ENCODE data around the gene SPAG16. TPM values are rescaled to one million over a fixed set of nuclear protein-coding genes. Genes with fewer than 3 reads are reported as not detected.

The SPAG16 gene
- total RNA-seq, 1 experiment from 2014 or later, result 16.0 TPM

DNA sequence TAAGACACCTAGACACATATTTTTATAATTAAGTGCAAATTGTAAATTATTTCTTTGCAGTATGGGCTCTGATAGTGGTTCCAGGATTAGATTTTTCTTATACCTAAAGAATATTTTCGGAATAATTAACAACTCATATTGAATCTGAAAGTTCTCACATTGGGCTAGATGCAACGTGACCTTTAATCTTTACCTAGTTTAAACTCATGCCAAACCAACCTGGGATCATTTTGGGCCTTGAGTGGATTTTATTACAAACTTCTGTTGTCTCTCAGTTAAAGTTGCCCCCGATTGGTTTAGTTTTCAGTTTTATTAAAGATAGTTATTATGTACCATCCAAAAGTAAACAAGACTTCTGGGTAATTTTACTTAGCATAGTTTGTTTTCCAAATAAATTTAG, 896.4 kb downstream of the SPAG16 start:
- TF ChIP-seq, protein P1, sequence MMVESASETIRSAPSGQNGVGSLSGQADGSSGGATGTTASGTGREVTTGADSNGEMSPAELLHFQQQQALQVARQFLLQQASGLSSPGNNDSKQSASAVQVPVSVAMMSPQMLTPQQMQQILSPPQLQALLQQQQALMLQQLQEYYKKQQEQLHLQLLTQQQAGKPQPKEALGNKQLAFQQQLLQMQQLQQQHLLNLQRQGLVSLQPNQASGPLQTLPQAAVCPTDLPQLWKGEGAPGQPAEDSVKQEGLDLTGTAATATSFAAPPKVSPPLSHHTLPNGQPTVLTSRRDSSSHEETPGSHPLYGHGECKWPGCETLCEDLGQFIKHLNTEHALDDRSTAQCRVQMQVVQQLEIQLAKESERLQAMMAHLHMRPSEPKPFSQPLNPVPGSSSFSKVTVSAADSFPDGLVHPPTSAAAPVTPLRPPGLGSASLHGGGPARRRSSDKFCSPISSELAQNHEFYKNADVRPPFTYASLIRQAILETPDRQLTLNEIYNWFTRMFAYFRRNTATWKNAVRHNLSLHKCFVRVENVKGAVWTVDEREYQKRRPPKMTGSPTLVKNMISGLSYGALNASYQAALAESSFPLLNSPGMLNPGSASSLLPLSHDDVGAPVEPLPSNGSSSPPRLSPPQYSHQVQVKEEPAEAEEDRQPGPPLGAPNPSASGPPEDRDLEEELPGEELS (CRISPR knock-in tag; IDR thresholded peaks at IDR 0.05), result no peak
- TF ChIP-seq, protein P2, sequence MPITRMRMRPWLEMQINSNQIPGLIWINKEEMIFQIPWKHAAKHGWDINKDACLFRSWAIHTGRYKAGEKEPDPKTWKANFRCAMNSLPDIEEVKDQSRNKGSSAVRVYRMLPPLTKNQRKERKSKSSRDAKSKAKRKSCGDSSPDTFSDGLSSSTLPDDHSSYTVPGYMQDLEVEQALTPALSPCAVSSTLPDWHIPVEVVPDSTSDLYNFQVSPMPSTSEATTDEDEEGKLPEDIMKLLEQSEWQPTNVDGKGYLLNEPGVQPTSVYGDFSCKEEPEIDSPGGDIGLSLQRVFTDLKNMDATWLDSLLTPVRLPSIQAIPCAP (CRISPR knock-in tag; IDR thresholded peaks at IDR 0.05), result no peak
- TF ChIP-seq MXD4 (CRISPR knock-in tag; IDR thresholded peaks at IDR 0.05; ENCODE audit: borderline replicate concordance), result no peak
- TF ChIP-seq, protein P3, sequence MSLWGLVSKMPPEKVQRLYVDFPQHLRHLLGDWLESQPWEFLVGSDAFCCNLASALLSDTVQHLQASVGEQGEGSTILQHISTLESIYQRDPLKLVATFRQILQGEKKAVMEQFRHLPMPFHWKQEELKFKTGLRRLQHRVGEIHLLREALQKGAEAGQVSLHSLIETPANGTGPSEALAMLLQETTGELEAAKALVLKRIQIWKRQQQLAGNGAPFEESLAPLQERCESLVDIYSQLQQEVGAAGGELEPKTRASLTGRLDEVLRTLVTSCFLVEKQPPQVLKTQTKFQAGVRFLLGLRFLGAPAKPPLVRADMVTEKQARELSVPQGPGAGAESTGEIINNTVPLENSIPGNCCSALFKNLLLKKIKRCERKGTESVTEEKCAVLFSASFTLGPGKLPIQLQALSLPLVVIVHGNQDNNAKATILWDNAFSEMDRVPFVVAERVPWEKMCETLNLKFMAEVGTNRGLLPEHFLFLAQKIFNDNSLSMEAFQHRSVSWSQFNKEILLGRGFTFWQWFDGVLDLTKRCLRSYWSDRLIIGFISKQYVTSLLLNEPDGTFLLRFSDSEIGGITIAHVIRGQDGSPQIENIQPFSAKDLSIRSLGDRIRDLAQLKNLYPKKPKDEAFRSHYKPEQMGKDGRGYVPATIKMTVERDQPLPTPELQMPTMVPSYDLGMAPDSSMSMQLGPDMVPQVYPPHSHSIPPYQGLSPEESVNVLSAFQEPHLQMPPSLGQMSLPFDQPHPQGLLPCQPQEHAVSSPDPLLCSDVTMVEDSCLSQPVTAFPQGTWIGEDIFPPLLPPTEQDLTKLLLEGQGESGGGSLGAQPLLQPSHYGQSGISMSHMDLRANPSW (CRISPR knock-in tag; conservative IDR thresholded peaks at IDR 0.05; ENCODE audit: low read depth), result no peak
- TF ChIP-seq, protein P4, sequence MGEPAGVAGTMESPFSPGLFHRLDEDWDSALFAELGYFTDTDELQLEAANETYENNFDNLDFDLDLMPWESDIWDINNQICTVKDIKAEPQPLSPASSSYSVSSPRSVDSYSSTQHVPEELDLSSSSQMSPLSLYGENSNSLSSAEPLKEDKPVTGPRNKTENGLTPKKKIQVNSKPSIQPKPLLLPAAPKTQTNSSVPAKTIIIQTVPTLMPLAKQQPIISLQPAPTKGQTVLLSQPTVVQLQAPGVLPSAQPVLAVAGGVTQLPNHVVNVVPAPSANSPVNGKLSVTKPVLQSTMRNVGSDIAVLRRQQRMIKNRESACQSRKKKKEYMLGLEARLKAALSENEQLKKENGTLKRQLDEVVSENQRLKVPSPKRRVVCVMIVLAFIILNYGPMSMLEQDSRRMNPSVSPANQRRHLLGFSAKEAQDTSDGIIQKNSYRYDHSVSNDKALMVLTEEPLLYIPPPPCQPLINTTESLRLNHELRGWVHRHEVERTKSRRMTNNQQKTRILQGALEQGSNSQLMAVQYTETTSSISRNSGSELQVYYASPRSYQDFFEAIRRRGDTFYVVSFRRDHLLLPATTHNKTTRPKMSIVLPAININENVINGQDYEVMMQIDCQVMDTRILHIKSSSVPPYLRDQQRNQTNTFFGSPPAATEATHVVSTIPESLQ (CRISPR knock-in tag; IDR thresholded peaks at IDR 0.05), result no peak
- no peak for TF ChIP-seq SP1 (CRISPR knock-in tag; conservative IDR thresholded peaks at IDR 0.05)
- POLR2A ChIA-PET, result no interaction called here
- DNase-seq (ENCODE audit: low spot score) (no peak), ATAC-seq (no peak)
- Mint-ChIP-seq H3K4me3 (no peak overlapping the region), H3K4me1 (no peaks in the 10 kb centered on the region), H3K27me3 (ENCODE audit: low read depth) (no peaks in the 10 kb centered on the region), H3K9me3 (no peaks in the 10 kb centered on the region), H3K27ac (no peak overlapping the region), H3K36me3 (no peaks in the 10 kb centered on the region)
- CTCF ChIA-PET, result no interaction called here

DNA sequence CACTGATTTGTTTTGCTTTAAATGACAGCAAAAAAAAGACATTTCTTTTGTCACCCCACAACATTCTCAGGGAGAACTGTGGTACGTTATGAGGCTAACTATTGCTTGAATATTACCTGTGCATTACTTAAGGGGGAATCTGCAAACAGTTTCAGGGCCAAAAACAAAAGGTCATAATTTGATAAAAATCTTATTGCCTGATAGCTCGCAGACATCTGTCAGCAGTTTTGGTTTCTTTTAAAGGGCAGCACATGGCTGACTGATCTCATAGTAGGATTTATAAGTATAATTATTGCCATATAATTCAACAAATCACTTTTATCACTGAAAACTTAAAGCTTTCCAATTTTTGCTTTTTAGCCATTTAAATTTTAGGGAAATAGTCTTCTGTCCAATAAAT, 900.2 kb downstream of the SPAG16 start:
- Mint-ChIP-seq H3K4me3 (no peak overlapping the region), H3K36me3 (no peaks in the 10 kb centered on the region), H3K27ac (no peak overlapping the region), H3K4me1 (peaks cover 18% of the 10 kb centered on the region), H3K9me3 (no peaks in the 10 kb centered on the region), H3K27me3 (ENCODE audit: low read depth) (no peaks in the 10 kb centered on the region)
- ChIA-PET POLR2A (no interaction called here), CTCF (no interaction called here)
- TF ChIP-seq HMGA2 (CRISPR knock-in tag; IDR thresholded peaks at IDR 0.05), result no peak
- TF ChIP-seq, protein P5, sequence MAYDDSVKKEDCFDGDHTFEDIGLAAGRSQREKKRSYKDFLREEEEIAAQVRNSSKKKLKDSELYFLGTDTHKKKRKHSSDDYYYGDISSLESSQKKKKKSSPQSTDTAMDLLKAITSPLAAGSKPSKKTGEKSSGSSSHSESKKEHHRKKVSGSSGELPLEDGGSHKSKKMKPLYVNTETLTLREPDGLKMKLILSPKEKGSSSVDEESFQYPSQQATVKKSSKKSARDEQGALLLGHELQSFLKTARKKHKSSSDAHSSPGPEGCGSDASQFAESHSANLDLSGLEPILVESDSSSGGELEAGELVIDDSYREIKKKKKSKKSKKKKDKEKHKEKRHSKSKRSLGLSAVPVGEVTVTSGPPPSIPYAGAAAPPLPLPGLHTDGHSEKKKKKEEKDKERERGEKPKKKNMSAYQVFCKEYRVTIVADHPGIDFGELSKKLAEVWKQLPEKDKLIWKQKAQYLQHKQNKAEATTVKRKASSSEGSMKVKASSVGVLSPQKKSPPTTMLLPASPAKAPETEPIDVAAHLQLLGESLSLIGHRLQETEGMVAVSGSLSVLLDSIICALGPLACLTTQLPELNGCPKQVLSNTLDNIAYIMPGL (CRISPR knock-in tag; IDR thresholded peaks at IDR 0.05), result no peak
- DNase-seq (ENCODE audit: low spot score), result no peak
- ATAC-seq, result no peak

DNA sequence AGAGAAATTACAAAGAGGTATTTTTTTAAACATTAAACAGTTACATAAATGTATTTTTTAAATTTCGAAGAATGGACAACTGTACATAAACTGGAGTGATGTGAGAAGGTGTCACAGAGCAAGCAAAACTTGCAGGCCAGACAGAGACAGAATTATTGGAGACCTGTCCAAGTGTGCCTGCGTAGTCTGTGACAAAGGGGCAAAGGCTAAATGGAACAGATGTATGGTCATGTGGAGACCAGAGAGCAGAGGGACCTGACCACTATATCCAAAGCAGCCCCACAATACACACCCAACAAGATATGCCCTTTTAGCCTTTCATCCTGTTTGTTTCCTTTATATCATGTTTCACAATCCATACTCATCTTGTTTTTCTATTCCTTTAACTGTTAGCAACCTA, 901.3 kb downstream of the SPAG16 start:
- H3K27me3 Mint-ChIP-seq (ENCODE audit: low read depth), result no peaks in the 10 kb centered on the region
- ChIA-PET POLR2A (no interaction called here), CTCF (no interaction called here)
- no peak for ATAC-seq
- no peak overlapping the region for H3K27ac Mint-ChIP-seq
- no peaks in the 10 kb centered on the region for H3K9me3 Mint-ChIP-seq
- no peaks in the 10 kb centered on the region for H3K36me3 Mint-ChIP-seq
- no peak for DNase-seq (ENCODE audit: low spot score)
- no peak overlapping the region for H3K4me3 Mint-ChIP-seq
- peaks cover 23% of the 10 kb centered on the region for H3K4me1 Mint-ChIP-seq
- TF ChIP-seq, protein P6, sequence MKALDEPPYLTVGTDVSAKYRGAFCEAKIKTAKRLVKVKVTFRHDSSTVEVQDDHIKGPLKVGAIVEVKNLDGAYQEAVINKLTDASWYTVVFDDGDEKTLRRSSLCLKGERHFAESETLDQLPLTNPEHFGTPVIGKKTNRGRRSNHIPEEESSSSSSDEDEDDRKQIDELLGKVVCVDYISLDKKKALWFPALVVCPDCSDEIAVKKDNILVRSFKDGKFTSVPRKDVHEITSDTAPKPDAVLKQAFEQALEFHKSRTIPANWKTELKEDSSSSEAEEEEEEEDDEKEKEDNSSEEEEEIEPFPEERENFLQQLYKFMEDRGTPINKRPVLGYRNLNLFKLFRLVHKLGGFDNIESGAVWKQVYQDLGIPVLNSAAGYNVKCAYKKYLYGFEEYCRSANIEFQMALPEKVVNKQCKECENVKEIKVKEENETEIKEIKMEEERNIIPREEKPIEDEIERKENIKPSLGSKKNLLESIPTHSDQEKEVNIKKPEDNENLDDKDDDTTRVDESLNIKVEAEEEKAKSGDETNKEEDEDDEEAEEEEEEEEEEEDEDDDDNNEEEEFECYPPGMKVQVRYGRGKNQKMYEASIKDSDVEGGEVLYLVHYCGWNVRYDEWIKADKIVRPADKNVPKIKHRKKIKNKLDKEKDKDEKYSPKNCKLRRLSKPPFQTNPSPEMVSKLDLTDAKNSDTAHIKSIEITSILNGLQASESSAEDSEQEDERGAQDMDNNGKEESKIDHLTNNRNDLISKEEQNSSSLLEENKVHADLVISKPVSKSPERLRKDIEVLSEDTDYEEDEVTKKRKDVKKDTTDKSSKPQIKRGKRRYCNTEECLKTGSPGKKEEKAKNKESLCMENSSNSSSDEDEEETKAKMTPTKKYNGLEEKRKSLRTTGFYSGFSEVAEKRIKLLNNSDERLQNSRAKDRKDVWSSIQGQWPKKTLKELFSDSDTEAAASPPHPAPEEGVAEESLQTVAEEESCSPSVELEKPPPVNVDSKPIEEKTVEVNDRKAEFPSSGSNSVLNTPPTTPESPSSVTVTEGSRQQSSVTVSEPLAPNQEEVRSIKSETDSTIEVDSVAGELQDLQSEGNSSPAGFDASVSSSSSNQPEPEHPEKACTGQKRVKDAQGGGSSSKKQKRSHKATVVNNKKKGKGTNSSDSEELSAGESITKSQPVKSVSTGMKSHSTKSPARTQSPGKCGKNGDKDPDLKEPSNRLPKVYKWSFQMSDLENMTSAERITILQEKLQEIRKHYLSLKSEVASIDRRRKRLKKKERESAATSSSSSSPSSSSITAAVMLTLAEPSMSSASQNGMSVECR (CRISPR knock-in tag; IDR thresholded peaks at IDR 0.05; ENCODE audit: borderline replicate concordance), result no peak
- TF ChIP-seq, protein P7, sequence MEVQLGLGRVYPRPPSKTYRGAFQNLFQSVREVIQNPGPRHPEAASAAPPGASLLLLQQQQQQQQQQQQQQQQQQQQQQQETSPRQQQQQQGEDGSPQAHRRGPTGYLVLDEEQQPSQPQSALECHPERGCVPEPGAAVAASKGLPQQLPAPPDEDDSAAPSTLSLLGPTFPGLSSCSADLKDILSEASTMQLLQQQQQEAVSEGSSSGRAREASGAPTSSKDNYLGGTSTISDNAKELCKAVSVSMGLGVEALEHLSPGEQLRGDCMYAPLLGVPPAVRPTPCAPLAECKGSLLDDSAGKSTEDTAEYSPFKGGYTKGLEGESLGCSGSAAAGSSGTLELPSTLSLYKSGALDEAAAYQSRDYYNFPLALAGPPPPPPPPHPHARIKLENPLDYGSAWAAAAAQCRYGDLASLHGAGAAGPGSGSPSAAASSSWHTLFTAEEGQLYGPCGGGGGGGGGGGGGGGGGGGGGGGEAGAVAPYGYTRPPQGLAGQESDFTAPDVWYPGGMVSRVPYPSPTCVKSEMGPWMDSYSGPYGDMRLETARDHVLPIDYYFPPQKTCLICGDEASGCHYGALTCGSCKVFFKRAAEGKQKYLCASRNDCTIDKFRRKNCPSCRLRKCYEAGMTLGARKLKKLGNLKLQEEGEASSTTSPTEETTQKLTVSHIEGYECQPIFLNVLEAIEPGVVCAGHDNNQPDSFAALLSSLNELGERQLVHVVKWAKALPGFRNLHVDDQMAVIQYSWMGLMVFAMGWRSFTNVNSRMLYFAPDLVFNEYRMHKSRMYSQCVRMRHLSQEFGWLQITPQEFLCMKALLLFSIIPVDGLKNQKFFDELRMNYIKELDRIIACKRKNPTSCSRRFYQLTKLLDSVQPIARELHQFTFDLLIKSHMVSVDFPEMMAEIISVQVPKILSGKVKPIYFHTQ (CRISPR knock-in tag; IDR thresholded peaks at IDR 0.05), result no peak
- TF ChIP-seq, protein P3 (CRISPR knock-in tag; conservative IDR thresholded peaks at IDR 0.05; ENCODE audit: low read depth), result no peak
